ENCODE data around the gene FBXO42.
A peak's percentile ranks its signal among the peaks of the same experiment; 100 is the strongest.

The FBXO42 gene

GRCh38 chr1:16351994-16352841 lies at the start of gene FBXO42:
FBXO42 (minus strand) TSS chr1:16352480; CDS start chr1:16315418, 37,062 bp downstream.
- peak; percentile 92 for DNase-seq (ENCODE audit: low read depth)

GRCh38 chr1:16398371-16398953 lies 46.2 kb upstream of the FBXO42 start:
- no peak for DNase-seq (ENCODE audit: low read depth)

GRCh38 chr1:16397120-16397519 lies 44.8 kb upstream of the FBXO42 start:
- no peak for DNase-seq (ENCODE audit: low read depth)

- DNase-seq (ENCODE audit: low read depth), result peak; percentile 48
Measured at GRCh38 chr1:16396591-16396990, 44.3 kb upstream of the FBXO42 start.

- DNase-seq (ENCODE audit: low read depth), result no peak
Measured at GRCh38 chr1:16394977-16395376, 42.7 kb upstream of the FBXO42 start.

GRCh38 chr1:16393570-16394521 lies 41.6 kb upstream of the FBXO42 start:
- no peak for DNase-seq (ENCODE audit: low read depth)

GRCh38 chr1:16392740-16393569 lies 40.7 kb upstream of the FBXO42 start:
- DNase-seq (ENCODE audit: low read depth), result no peak

GRCh38 chr1:16391411-16391810 lies 39.1 kb upstream of the FBXO42 start:
- no peak for DNase-seq (ENCODE audit: low read depth)

GRCh38 chr1:16387201-16388188 lies 35.2 kb upstream of the FBXO42 start:
- DNase-seq (ENCODE audit: low read depth), result no peak

- peak; percentile 65 for DNase-seq (ENCODE audit: low read depth)
Measured at GRCh38 chr1:16386454-16387113, 34.3 kb upstream of the FBXO42 start.

GRCh38 chr1:16385659-16386453 lies 33.6 kb upstream of the FBXO42 start:
- DNase-seq (ENCODE audit: low read depth), result no peak

GRCh38 chr1:16383888-16384287 lies 31.6 kb upstream of the FBXO42 start:
- DNase-seq (ENCODE audit: low read depth), result peak; percentile 31

GRCh38 chr1:16380868-16381267 lies 28.6 kb upstream of the FBXO42 start:
- no peak for DNase-seq (ENCODE audit: low read depth)

GRCh38 chr1:16378443-16378842 lies 26.2 kb upstream of the FBXO42 start:
- DNase-seq (ENCODE audit: low read depth), result no peak

- no peak for DNase-seq (ENCODE audit: low read depth)
Measured at GRCh38 chr1:16376971-16377370, 24.7 kb upstream of the FBXO42 start.

GRCh38 chr1:16375521-16376340 lies 23.5 kb upstream of the FBXO42 start:
- peak; percentile 85 for DNase-seq (ENCODE audit: low read depth)

- DNase-seq (ENCODE audit: low read depth), result no peak
Measured at GRCh38 chr1:16374266-16374665, 22.0 kb upstream of the FBXO42 start.

Data from ELR (cell line).